ENCODE measurements around the gene ZNF281.
"Not testable (repeated sequence)": the region's sequence is repeated elsewhere in the genome, so short reads cannot be mapped to it uniquely, and the experiment has no call there.

Gene ZNF281

GRCh38 chr1:200428482-200429205 is 18.8 kb upstream of the ZNF281 start:
- DNase-seq (ENCODE audit: low read depth) = no peak

GRCh38 chr1:200427744-200428143 is 17.9 kb upstream of the ZNF281 start:
- no peak for DNase-seq (ENCODE audit: low read depth)

GRCh38 chr1:200426196-200426595 is 16.4 kb upstream of the ZNF281 start:
- no peak for DNase-seq (ENCODE audit: low read depth)

GRCh38 chr1:200423235-200423634 is 13.4 kb upstream of the ZNF281 start:
- no peak for DNase-seq (ENCODE audit: low read depth)

GRCh38 chr1:200422211-200422610 is 12.4 kb upstream of the ZNF281 start:
- DNase-seq (ENCODE audit: low read depth) = no peak

- DNase-seq (ENCODE audit: low read depth) = no peak
Measured at GRCh38 chr1:200415789-200416593, 6.2 kb upstream of the ZNF281 start.

- no peak for DNase-seq (ENCODE audit: low read depth)
Measured at GRCh38 chr1:200415227-200415626, 5.4 kb upstream of the ZNF281 start.

GRCh38 chr1:200414657-200415056 is 4.8 kb upstream of the ZNF281 start:
- DNase-seq (ENCODE audit: low read depth) = no peak

GRCh38 chr1:200413766-200414165 is 3.9 kb upstream of the ZNF281 start:
- DNase-seq (ENCODE audit: low read depth) = not testable (repeated sequence)

GRCh38 chr1:200411406-200412257 is 1.8 kb upstream of the ZNF281 start:
- no peak for DNase-seq (ENCODE audit: low read depth)

GRCh38 chr1:200410566-200410878 is 686 bp upstream of the ZNF281 start:
- DNase-seq (ENCODE audit: low read depth) = no peak

- DNase-seq (ENCODE audit: low read depth) = peak; percentile 19
Measured at GRCh38 chr1:200409203-200409760, 554 bp downstream of the ZNF281 start.

- no peak for DNase-seq (ENCODE audit: low read depth)
Measured at GRCh38 chr1:200406161-200406797, 3.6 kb downstream of the ZNF281 start.

- DNase-seq (ENCODE audit: low read depth) = no peak
Measured at GRCh38 chr1:200405264-200405663, 4.6 kb downstream of the ZNF281 start.

GRCh38 chr1:200401708-200402107 is 8.1 kb downstream of the ZNF281 start:
- no peak for DNase-seq (ENCODE audit: low read depth)

- DNase-seq (ENCODE audit: low read depth) = no peak
Measured at GRCh38 chr1:200401263-200401662, 8.6 kb downstream of the ZNF281 start.

- DNase-seq (ENCODE audit: low read depth) = no peak
Measured at GRCh38 chr1:200400556-200400955, 9.3 kb downstream of the ZNF281 start.

GRCh38 chr1:200399860-200400259 is 10.0 kb downstream of the ZNF281 start:
- no peak for DNase-seq (ENCODE audit: low read depth)

GRCh38 chr1:200398373-200398772 is 11.5 kb downstream of the ZNF281 start:
- DNase-seq (ENCODE audit: low read depth) = no peak

GRCh38 chr1:200392625-200393185 is 17.1 kb downstream of the ZNF281 start:
- DNase-seq (ENCODE audit: low read depth) = no peak

- no peak for DNase-seq (ENCODE audit: low read depth)
Measured at GRCh38 chr1:200391747-200392146, 18.1 kb downstream of the ZNF281 start.

GRCh38 chr1:200388791-200389190 is 21.0 kb downstream of the ZNF281 start:
- DNase-seq (ENCODE audit: low read depth) = no peak

All from stimulated activated CD8-positive, alpha-beta memory T cell treated with anti-CD3 and anti-CD28 coated beads, Interleukin-15, amount 100 ng/mL, for 1 hour (primary cell).